Loucy (cell line): ENCODE data around the gene VAV2.
"Not testable (repeated sequence)": the region's sequence is repeated elsewhere in the genome, so short reads cannot be mapped to it uniquely, and the experiment has no call there.

Experiments
- H2AFZ ChIP-seq: fragments of 200-600 bp; sonication (generic); 2 replicates; pipeline ENCODE4 v1.6.0; 2016; ENCODE audit warnings: antibody characterized with exemption, mild to moderate bottlenecking, low read length, moderate library complexity
- H3F3A ChIP-seq: fragments of 200-600 bp; 2 replicates; pipeline ENCODE4 v1.6.0; 2016; ENCODE audit warnings: antibody characterized with exemption, low read depth, mild to moderate bottlenecking
- H3K27me3 ChIP-seq: fragments of 200-600 bp; sonication (generic); 2 replicates; pipeline ENCODE4 v1.6.1; 2014; ENCODE audit warnings: low read length, mild to moderate bottlenecking; ENCODE audit not compliant: insufficient read depth, poor library complexity, severe bottlenecking
- H3K36me3 ChIP-seq: fragments of 200-600 bp; sonication (generic); 2 replicates; pipeline ENCODE4 v1.6.1; 2016; ENCODE audit warnings: low read length; ENCODE audit not compliant: insufficient read depth
- H3K4me1 ChIP-seq: fragments of 200-600 bp; sonication (generic); 2 replicates; pipeline ENCODE4 v1.5.1; 2014; ENCODE audit warnings: low read length, mild to moderate bottlenecking; ENCODE audit not compliant: insufficient read depth, poor library complexity, severe bottlenecking
- H3K4me2 ChIP-seq: fragments of 200-600 bp; sonication (generic); 2 replicates; pipeline ENCODE4 v1.6.0; 2014; ENCODE audit warnings: antibody characterized with exemption, low read length, low read depth, mild to moderate bottlenecking; ENCODE audit not compliant: poor library complexity, severe bottlenecking
- H3K4me3 ChIP-seq: fragments of 200-600 bp; sonication (generic); 2 replicates; pipeline ENCODE4 v1.5.1; 2014; ENCODE audit warnings: low read length, mild to moderate bottlenecking, mixed read lengths; ENCODE audit not compliant: poor library complexity, severe bottlenecking
- H3K79me2 ChIP-seq: fragments of 200-600 bp; sonication (generic); 2 replicates; pipeline ENCODE4 v1.6.1; 2014; ENCODE audit warnings: low read length; ENCODE audit not compliant: insufficient read depth
- H3K9ac ChIP-seq: fragments of 200-600 bp; sonication (generic); 2 replicates; pipeline ENCODE4 v1.6.0; 2014; ENCODE audit warnings: mild to moderate bottlenecking, low read depth, low read length, moderate library complexity; ENCODE audit not compliant: poor library complexity, severe bottlenecking
- H3K9me2 ChIP-seq: fragments of 200-600 bp; sonication (generic); replicated peaks from 2 replicates; pipeline ENCODE4 v1.6.1; 2016; ENCODE audit warnings: low read depth, low read length, mixed read lengths
- H3K9me3 ChIP-seq: fragments of 200-600 bp; sonication (generic); 2 replicates; pipeline ENCODE4 v1.6.1; 2014; ENCODE audit warnings: mild to moderate bottlenecking, antibody characterized with exemption, low read length, low read depth; ENCODE audit not compliant: insufficient read depth
- H4K20me1 ChIP-seq: fragments of 200-600 bp; sonication (generic); 2 replicates; pipeline ENCODE4 v1.6.0; 2014; ENCODE audit warnings: antibody characterized with exemption, low read length, mild to moderate bottlenecking; ENCODE audit not compliant: insufficient read depth, poor library complexity, severe bottlenecking
- EZH2phosphoT487 ChIP-seq: fragments of 200-600 bp; IDR thresholded peaks from 2 replicates; pipeline ENCODE4 v1.6.1; 2018; ENCODE audit warnings: antibody characterized with exemption, mild to moderate bottlenecking, moderate library complexity, borderline replicate concordance
- TF ChIP-seq, protein P1 (sequence below): fragments of 200-600 bp; sonication (generic); conservative IDR thresholded peaks from 2 replicates; pipeline ENCODE4 v1.5.1; 2014; ENCODE audit warnings: mild to moderate bottlenecking, antibody characterized with exemption, low read length

VAV2 gene

DNA sequence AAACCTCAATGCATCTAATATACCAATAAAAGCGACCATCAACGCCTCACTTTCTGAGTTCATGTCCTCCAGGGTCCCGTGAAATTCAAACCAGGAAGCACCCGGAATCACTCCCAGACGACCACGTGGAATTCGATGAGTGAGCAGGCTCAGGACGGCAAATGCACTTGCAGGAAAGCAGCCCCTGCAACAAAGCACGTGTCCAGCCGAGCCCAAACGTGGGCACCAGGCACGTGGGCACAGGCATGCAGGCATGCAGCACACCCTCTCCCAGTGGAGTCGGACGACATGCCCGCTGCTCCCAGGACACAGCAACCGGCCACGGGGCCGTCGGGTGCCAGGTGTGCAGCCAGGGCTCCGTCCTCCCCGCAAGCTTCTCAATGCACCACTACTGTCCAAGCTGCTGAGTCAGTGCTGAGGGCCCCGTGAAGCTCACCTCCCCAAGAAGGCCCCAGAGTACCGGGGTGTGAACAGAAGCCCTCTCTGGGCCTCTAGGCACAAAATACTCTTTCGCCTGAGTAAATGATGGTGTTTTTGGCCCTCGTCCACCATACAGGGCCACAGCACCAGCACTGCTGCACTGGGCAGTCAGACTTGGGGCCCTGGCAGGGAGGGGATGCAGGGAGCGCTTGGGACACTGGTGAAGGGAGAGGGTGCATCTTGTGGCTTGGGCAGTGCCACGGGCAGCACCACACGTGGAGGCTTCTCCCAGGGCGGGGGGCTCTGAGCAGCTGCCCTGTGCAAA is 87.6 kb downstream of the VAV2 start:
- no peaks in the 10 kb centered on the region for H3K4me1 ChIP-seq
- no peaks in the 10 kb centered on the region for H3K27me3 ChIP-seq
- H3F3A ChIP-seq: no peaks in the 10 kb centered on the region
- no peak overlapping the region for H3K4me2 ChIP-seq
- peaks cover 6% of the 10 kb centered on the region; the same call in 1 of the 2 replicates for H3K79me2 ChIP-seq
- no peak overlapping the region for H3K9ac ChIP-seq
- no peaks in the 10 kb centered on the region for H3K36me3 ChIP-seq
- H4K20me1 ChIP-seq: no peaks in the 10 kb centered on the region
- no peaks in the 10 kb centered on the region for H3K9me3 ChIP-seq
- H3K4me3 ChIP-seq: no peak overlapping the region
- no peak overlapping the region for H2AFZ ChIP-seq
- H3K9me2 ChIP-seq: no peaks in the 10 kb centered on the region
- TF ChIP-seq, protein P1, sequence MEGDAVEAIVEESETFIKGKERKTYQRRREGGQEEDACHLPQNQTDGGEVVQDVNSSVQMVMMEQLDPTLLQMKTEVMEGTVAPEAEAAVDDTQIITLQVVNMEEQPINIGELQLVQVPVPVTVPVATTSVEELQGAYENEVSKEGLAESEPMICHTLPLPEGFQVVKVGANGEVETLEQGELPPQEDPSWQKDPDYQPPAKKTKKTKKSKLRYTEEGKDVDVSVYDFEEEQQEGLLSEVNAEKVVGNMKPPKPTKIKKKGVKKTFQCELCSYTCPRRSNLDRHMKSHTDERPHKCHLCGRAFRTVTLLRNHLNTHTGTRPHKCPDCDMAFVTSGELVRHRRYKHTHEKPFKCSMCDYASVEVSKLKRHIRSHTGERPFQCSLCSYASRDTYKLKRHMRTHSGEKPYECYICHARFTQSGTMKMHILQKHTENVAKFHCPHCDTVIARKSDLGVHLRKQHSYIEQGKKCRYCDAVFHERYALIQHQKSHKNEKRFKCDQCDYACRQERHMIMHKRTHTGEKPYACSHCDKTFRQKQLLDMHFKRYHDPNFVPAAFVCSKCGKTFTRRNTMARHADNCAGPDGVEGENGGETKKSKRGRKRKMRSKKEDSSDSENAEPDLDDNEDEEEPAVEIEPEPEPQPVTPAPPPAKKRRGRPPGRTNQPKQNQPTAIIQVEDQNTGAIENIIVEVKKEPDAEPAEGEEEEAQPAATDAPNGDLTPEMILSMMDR: no peak
- TF ChIP-seq EZH2phosphoT487: no peak

DNA sequence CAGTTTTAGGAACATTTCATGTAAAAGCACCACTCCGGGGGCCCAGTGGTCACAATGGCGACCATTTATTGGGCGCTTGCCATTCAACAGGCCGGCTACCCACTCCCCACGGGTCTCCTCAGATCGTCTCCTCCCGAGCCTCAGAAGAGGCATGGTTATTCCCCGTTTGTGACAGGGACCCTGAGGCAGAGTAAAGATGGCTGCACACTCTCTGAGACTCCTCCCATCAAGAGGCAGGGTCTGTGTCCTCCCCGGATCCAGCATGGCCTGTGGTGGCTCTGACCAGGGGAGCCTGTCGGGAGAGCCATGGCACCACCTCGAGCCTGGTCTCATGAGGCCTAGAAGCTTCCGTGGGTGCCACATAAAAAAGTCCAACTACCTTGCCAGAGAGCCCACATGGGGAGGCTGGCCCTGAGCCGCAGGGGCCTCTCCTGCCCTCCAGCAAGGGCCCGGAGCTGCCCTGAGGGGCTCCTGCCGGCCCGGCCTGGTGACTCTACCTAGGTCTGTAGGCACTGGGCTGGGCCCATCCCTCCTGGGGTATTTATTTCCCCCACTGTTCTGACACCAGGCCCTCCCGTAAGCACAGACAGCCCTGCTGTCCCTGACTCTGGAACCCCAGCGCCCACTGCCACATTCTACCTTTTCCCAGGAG is 90.8 kb downstream of the VAV2 start:
- Histone ChIP-seq H3K4me2 (no peak overlapping the region), H3K9ac (no peak overlapping the region), H3K4me1 (no peaks in the 10 kb centered on the region), H3K36me3 (no peaks in the 10 kb centered on the region), H3K9me3 (no peaks in the 10 kb centered on the region), H3K9me2 (no peaks in the 10 kb centered on the region), H2AFZ (no peak overlapping the region), H3K4me3 (no peak overlapping the region), H3F3A (no peaks in the 10 kb centered on the region), H3K79me2 (no peaks in the 10 kb centered on the region; the same call in 1 of the 2 replicates), H4K20me1 (no peaks in the 10 kb centered on the region), H3K27me3 (no peaks in the 10 kb centered on the region)
- no peak for TF ChIP-seq EZH2phosphoT487
- TF ChIP-seq, protein P1: no peak

DNA sequence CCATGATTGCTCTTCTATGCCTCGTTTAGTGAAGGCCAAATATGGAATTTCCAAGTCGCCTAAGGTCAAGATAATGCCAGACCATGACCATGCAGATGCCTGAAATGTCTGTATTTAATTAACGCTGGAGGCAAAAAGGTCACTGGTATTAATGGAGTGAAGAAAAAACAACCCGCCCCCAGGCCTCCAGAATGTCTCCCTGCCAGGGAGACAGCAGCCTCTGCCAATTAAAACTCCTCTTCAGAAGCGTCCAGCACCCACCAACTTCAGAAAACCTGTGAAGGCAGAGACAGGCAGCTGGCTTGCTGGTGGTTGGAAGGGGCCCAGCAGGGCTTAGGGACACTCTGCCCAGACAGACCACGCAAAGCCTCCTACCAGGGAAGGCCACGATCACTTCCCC is 94.4 kb downstream of the VAV2 start:
- no peak for TF ChIP-seq EZH2phosphoT487
- TF ChIP-seq, protein P1: no peak
- H3K79me2 ChIP-seq: no peaks in the 10 kb centered on the region; the same call in 1 of the 2 replicates
- H3K9me3 ChIP-seq: no peaks in the 10 kb centered on the region
- H3K27me3 ChIP-seq: no peaks in the 10 kb centered on the region
- no peaks in the 10 kb centered on the region for H3K9me2 ChIP-seq
- H3K4me1 ChIP-seq: no peaks in the 10 kb centered on the region
- H3K9ac ChIP-seq: no peak overlapping the region
- no peaks in the 10 kb centered on the region for H3K36me3 ChIP-seq
- no peaks in the 10 kb centered on the region for H4K20me1 ChIP-seq
- H3K4me2 ChIP-seq: no peak overlapping the region
- no peaks in the 10 kb centered on the region for H3F3A ChIP-seq
- H3K4me3 ChIP-seq: no peak overlapping the region
- H2AFZ ChIP-seq: no peak overlapping the region

DNA sequence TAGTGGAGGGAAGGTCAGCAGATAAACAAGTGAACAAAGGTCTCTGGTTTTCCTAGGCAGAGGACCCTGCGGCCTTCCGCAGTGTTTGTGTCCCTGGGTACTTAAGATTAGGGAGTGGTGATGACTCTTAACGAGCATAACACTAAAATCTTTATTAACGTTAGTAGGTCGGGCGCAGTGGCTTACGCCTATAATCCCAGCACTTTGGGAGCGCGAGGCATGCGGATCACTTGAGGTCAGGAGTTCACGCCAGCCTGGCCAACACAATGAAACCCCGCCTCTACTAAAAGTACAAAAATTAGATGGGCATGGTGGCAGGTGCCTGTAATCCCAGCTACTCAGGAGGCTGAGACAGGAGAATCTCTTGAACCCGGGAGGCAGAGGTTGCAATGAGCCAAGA is 96.1 kb downstream of the VAV2 start:
- not testable (repeated sequence) for H3K79me2 ChIP-seq, H4K20me1 ChIP-seq

More for the DNA sequence above, 96.1 kb downstream of the VAV2 start:
- H3K4me3 ChIP-seq, H3K9me3 ChIP-seq, H3K9me2 ChIP-seq, H3K4me1 ChIP-seq, H3F3A ChIP-seq, H3K9ac ChIP-seq, H2AFZ ChIP-seq, H3K27me3 ChIP-seq, H3K4me2 ChIP-seq, H3K36me3 ChIP-seq: not testable (repeated sequence)
